GM21786 (cell line): ENCODE results near the gene RALGAPA1.
"Not testable (repeated sequence)": the region's sequence is repeated elsewhere in the genome, so short reads cannot be mapped to it uniquely, and the experiment has no call there.

Source experiments
- ATAC-seq: cut with Tn5 transposase; IDR thresholded peaks from one replicate; pipeline ENCODE4 v1.9.1; 2021; ENCODE audit not compliant: unreplicated experiment

The RALGAPA1 gene

GRCh38 chr14:35704793-35705493 lies 104.2 kb downstream of the RALGAPA1 start:
- ATAC-seq = no peak

- no peak for ATAC-seq
These were observed 107.6 kb downstream of the RALGAPA1 start for GRCh38 chr14:35701531-35701930.

DNA sequence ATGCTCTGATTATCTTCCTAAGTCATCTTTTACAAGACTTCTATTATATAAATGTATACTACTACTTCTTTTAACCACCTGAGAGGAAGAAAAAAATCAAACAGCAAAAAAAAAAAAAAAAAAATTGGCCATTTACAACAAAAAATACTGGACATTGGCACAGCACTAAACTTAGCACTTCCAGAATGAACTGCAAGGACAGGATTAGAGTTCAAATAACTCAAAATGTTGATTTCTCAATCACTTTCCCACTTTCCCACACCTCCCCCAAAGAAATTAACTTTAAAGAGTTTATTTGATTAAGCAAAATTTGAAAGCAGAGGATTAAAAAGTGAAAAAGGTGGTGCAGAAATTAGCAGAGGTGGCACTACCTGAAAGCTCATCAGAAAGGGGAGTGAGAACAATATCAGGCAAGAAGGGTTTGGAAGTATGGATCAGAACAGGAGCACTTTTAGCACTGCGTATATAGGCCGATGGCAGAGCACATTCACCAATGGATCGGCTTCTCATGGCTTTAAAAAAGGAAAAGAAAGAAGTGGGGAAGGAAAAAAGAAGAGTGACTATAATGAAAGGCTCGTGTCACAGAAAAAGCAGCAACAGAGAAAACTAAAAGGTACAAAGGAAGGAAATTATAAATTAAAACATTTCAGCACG lies 109.2 kb downstream of the RALGAPA1 start:
- ATAC-seq = no peak

- ATAC-seq = no peak
These were observed 112.5 kb downstream of the RALGAPA1 start for GRCh38 chr14:35696575-35696974.

- no peak for ATAC-seq
These were observed 113.0 kb downstream of the RALGAPA1 start for GRCh38 chr14:35696119-35696518.

DNA sequence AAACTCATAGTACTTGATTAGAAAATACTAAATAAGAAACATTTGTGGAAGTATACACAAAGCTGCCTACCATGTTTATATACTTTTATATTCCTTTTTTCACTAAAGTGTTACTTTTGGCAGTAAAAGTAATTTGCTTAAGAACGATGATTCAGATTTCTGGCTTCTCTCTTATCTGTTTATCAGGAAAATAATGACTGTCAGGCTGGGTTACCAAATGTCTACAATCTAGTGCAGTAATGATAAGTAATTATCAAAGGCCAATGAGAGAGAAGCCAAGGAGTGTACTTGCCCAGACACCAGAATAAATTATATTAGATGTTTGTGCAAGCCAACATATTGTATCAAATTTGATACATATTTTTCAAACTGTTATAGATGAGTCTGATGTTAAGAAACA lies 113.4 kb downstream of the RALGAPA1 start:
- no peak for ATAC-seq

GRCh38 chr14:35695072-35695471 lies 114.0 kb downstream of the RALGAPA1 start:
- no peak for ATAC-seq

DNA sequence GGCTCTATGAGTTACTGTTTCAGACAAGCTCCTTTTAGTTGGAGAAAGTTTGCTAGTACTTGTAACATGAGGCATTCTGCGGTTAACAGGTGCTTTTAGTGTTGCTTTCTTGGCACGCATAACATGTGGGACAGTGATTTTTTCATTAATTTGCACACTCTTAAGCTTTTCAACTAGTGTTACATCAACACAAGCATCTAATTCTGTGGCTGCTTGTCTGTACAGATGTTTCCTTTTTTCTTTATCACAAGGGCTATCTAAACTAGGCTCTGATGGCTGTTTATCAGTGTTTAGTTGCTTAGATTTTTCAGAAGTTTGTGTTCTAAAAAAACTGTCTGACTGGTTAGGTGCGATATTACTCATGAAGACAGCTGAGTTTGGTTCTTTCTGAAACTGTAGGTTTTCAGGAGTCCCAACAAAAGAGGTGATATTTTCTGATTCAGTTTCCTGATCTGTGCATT lies 120.1 kb downstream of the RALGAPA1 start:
- no peak for ATAC-seq

GRCh38 chr14:35688126-35688826 lies 120.8 kb downstream of the RALGAPA1 start:
- ATAC-seq = no peak

GRCh38 chr14:35687335-35687939 lies 121.7 kb downstream of the RALGAPA1 start:
- ATAC-seq = peak; percentile 48

DNA sequence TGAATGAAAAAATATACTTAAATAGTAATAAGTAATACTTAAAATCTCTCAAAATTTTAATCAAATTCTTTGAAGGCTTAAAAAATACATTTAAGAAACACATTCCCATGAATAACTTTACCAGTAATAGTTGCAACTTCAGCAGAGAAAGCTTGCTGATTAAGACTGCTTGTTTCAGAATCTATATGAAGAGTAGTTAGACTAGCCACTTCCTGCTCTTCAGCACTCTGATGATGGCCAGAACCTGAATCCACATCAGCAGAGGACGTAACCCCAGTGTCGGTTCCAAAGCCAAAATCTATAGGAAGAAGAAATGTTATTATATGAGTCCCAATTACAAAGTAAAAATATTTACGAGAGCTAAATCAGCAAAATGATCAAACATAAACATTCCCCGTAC lies 125.4 kb downstream of the RALGAPA1 start:
- ATAC-seq = not testable (repeated sequence)

- ATAC-seq = no peak
These were observed 126.3 kb downstream of the RALGAPA1 start for GRCh38 chr14:35682802-35683201.

- no peak for ATAC-seq
These were observed 130.6 kb downstream of the RALGAPA1 start for GRCh38 chr14:35678403-35679028.

DNA sequence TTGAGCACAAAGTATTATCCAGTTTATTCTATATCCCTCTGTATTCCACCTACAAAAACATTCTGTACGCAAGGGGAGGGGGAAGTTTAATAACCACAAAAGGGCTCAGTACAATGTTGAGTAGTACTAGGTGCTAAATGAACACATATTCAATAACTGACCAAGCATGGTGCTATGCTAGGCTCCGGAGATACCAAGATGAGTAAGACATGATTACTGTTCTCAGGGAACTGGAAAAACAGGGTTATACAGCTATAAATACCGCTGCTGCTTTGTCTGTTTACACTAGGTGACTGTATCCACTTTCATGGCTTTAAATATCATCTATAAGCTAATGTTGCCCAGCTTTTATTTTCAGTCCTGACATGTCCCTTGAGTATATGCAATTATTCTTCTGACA lies 139.3 kb downstream of the RALGAPA1 start:
- no peak for ATAC-seq

DNA sequence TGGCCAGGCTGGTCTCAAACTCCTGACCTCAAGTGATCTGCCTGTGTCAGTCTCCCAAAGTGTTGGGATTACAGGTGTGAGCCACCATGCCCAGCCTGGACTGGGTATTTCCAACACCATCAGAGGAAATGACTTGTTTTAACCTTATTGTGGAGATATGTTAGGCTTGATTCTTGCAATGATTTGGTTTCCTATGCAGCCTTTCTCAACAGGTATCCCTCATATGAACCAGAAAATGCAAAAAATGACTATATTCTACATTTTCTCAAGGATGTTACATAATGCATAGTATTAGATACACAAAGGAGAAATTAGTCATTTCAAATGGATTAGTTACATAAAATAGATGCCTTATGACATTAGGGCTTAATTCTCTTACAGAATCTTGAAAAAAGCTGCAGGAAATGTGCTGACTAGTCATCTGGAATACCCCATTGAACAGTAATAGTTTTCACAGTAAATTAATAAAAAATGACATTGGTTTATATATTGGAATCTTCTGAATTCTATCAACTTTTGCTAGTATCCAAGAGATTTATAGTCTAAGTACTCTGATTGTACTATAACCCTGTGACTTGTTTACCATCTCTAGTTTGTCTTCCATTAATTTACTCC lies 142.6 kb downstream of the RALGAPA1 start:
- no peak for ATAC-seq

DNA sequence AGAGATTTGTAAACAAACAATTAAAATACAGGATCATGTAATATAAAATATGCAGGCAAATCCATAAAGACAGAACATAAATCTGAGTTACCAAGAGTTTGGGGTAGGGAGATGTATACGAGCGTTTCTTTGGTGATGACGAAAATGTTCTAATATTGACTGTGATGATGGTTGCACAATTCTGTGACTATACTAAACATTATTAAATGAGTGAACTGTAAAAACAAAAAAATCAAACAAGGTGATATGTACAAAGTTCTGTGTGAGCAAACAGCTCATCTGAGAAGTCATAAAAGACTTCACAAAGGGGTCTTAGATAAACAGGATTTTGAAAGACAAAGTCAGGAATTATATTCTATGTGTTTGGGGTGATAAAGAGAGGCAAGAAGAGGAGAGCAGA lies 147.2 kb downstream of the RALGAPA1 start:
- no peak for ATAC-seq

DNA sequence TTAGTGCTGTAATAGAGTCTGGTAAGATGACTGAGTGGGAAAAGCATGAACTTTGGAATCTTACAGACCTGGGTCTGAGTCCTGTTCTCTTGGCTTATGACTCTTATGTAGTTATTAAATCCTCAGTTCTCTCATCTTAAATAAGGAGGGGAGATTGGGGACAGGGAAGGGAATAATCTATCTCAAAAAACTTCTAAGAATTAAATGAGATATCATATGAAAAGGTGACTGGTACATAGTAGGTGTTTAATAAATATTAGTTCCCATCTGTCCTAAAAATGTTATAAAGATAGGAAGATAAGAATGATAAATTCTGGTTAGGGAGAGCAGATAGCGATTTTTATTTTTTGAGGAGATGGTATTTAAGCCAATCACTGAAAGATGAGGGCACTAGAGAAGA lies 156.1 kb downstream of the RALGAPA1 start:
- ATAC-seq = no peak

- no peak for ATAC-seq
These were observed 165.6 kb downstream of the RALGAPA1 start for GRCh38 chr14:35643513-35643912.

DNA sequence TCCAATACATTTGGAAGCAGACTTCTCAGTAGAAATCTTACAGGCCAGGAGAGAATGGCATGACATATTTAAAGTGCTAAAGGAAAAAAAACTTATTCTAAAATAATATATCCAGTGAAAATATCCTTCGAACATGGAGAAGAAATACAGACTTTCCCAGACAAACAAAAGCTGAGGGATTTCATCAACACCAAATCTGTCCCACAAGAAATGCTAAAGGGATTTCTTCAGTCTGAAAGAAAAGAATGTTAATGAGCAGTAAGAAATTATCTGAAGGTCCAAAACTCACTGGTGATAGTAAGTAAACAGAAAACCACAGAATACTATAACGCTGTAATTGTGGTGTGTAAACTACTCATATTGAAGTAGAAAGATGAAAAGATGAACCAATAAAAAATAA lies 171.2 kb downstream of the RALGAPA1 start:
- ATAC-seq = no peak

- no peak for ATAC-seq
These were observed 171.8 kb downstream of the RALGAPA1 start for GRCh38 chr14:35637269-35637668.

GRCh38 chr14:35632676-35633075 lies 176.4 kb downstream of the RALGAPA1 start:
- no peak for ATAC-seq
